Stomach (tissue), 4 donors: ENCODE results near the gene COL25A1.

ENCODE experiments used
- EP300 ChIP-seq: sonication (generic); formaldehyde crosslinking; IDR thresholded peaks from one replicate; pipeline ENCODE4 v1.6.1; 2017; ENCODE audit warnings: antibody characterized with exemption
- POLR2A ChIP-seq, 4 donors: fragments of 450-650 bp; IDR thresholded peaks; one replicate each; pipeline ENCODE4 v1.6.1; 2016; ENCODE audit warnings: antibody characterized with exemption in 4 of 4, control low read depth in 2 of 4, mild to moderate bottlenecking in 1 of 4, moderate library complexity in 1 of 4
- TF ChIP-seq, protein P1 (sequence below), 7 experiments: fragments of 450-650 bp in 4 of 7; fragments of 200-600 bp in 3 of 7; sonication (generic) in 3 of 7; IDR thresholded peaks; one replicate each; pipeline ENCODE4 v1.5.1; 2016 to 2019; ENCODE audit warnings: antibody characterized with exemption in 7 of 7, control low read depth in 2 of 7, mild to moderate bottlenecking in 1 of 7

- TF ChIP-seq, protein P1, sequence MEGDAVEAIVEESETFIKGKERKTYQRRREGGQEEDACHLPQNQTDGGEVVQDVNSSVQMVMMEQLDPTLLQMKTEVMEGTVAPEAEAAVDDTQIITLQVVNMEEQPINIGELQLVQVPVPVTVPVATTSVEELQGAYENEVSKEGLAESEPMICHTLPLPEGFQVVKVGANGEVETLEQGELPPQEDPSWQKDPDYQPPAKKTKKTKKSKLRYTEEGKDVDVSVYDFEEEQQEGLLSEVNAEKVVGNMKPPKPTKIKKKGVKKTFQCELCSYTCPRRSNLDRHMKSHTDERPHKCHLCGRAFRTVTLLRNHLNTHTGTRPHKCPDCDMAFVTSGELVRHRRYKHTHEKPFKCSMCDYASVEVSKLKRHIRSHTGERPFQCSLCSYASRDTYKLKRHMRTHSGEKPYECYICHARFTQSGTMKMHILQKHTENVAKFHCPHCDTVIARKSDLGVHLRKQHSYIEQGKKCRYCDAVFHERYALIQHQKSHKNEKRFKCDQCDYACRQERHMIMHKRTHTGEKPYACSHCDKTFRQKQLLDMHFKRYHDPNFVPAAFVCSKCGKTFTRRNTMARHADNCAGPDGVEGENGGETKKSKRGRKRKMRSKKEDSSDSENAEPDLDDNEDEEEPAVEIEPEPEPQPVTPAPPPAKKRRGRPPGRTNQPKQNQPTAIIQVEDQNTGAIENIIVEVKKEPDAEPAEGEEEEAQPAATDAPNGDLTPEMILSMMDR (IDR thresholded peaks at IDR 0.05) = no peak
- no peak for TF ChIP-seq POLR2A (IDR thresholded peaks at IDR 0.05)
- TF ChIP-seq EP300 = no peak
These were observed 452.2 kb downstream of the COL25A1 start for GRCh38 chr4:108850219-108850649.
